Measurements from ENCODE around the gene CHRM2.

CHRM2 gene

DNA sequence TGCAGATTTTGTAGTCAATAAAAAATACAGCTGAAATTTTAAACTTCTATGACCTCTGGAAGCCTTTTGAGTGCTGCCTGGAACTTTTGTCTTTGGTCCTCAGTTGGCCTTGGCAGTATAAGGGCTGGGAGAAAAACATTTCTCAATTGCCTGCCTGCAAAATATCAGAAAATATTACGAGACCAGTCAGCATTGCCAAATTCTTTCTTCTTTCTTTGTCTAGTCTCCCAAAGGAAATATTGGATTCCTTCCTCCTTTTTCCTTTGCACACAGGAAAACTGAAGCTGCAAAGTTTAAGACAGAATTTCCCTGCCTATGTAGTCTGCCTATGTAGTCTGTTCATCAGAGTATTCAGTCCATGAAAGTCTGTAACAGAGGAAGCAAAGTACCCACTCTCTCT is 95.9 kb downstream of the CHRM2 start:
- DNase-seq = no peak

DNA sequence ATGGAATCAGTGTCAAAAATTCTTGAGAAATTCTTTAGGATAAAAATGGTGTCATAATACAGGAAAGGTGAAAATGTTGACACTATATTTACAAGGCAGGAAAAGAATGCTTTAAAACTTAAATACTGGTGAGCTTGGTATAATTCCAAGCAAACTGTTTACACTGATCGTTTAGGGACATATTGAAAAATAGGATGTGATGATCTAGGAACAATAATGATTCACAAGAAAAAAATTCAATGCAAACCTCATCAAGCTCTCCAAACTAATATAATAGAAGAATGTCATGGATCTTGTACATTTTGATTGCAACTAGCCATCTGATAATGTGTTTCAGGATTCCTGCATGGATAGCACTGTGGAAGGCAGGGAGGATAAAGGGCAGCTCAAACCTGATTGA is 98.4 kb downstream of the CHRM2 start:
- no peak for DNase-seq

DNA sequence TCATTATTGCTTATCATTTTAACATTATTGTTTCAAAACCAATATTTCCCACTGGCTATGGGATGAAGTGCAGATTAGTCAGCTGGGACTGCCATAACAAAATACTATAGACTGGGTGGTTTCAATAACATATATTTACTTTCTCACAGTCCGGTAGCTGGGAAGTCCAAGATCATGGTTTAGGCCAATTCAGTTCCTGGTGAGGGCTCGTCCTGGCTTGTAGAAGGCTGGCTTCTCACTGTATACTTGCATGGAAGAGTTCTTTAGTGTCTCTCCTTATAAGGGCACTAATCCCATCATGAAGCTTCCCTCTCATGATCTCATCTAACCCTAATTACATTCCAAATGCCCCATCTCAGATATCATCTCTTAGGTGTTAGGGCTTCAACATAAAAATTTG is 101.3 kb downstream of the CHRM2 start:
- no peak for DNase-seq

- DNase-seq = no peak
These were observed 103.3 kb downstream of the CHRM2 start for GRCh38 chr7:136971776-136972175.

GRCh38 chr7:136976504-136977251 is 108.2 kb downstream of the CHRM2 start:
- no peak for DNase-seq

- no peak for DNase-seq
These were observed 124.9 kb downstream of the CHRM2 start for GRCh38 chr7:136993377-136993776.

- no peak for DNase-seq
These were observed 129.3 kb downstream of the CHRM2 start for GRCh38 chr7:136997735-136998134.

GRCh38 chr7:136998495-136998894 is 130.0 kb downstream of the CHRM2 start:
- DNase-seq = no peak

DNA sequence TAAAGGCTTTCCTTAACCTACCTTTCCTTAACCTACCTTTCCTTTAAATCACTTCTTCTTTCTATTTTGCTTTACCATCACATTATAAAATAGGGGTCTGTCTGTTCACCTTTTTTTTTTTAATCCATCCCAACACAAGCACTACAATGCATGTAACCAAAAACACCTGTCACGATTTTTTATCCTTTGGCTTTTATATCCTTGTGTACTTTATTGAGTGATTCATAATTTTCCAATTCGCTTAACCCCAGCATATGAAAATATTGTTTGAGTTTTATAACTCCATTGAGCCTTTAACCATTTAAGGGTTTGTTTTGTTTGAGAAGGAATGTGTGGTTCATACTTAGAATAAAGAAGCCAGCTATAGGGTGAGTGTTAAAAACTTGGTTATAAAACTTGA is 132.2 kb downstream of the CHRM2 start:
- DNase-seq = no peak

GRCh38 chr7:137001041-137001440 is 132.6 kb downstream of the CHRM2 start:
- no peak for DNase-seq

DNA sequence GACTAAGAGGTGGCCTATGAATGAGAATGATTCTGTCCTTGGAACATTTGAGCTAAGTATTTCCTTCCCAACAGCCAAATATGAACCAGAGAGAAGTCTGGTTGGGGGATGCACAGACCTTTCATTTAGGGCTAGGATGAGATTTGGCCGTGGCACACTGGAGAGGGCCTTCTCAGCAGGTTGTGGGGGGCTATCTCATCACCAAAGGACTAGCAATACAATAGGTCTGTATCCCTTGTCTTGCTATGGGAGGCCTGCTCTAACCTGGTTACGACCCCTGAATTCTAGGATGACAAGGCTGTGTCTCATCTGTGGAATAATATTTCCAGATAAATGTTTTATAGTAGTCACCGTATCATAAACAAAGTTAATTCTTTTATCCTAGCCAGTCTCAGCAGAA is 133.0 kb downstream of the CHRM2 start:
- DNase-seq = no peak

DNA sequence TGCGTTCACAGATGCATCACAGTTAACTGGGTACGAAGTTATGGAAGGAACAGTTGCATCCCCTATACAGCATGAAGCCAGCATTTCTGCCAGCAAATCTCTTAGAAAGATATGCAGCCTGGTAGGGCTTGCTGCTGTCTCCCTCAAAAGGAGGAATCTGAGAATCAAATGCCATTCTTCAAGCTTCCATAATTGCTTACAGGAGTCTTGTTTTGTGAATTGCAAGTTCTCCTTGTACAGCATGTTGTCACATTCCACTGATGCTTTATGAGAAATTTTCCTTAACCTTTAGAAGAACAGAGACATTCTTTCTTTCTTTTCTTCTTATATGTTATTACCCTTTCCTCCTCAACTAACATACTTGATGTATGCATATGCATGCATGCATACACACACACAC is 134.6 kb downstream of the CHRM2 start:
- DNase-seq = no peak

- no peak for DNase-seq
These were observed 135.1 kb downstream of the CHRM2 start for GRCh38 chr7:137003566-137003965.

GRCh38 chr7:137005873-137006272 is 137.4 kb downstream of the CHRM2 start:
- no peak for DNase-seq

DNA sequence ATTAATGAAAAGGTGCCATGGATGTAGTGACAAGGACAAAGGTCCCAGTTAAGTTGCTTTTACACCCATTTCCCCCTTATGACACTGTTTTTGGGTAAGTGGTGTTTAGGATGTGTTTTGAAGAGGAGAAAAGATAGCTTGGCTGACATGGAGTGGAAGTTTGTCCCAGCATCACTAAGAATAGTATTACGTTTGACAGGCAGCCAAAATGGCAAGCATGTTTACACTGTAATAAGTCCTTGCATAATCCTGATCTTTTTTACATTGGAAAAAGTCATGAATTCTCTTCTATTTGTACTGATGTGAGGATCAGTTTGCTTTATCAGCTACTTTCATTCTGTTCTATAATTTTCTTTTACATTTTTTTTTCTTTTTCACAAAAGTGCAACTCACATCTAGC is 137.8 kb downstream of the CHRM2 start:
- no peak for DNase-seq

DNA sequence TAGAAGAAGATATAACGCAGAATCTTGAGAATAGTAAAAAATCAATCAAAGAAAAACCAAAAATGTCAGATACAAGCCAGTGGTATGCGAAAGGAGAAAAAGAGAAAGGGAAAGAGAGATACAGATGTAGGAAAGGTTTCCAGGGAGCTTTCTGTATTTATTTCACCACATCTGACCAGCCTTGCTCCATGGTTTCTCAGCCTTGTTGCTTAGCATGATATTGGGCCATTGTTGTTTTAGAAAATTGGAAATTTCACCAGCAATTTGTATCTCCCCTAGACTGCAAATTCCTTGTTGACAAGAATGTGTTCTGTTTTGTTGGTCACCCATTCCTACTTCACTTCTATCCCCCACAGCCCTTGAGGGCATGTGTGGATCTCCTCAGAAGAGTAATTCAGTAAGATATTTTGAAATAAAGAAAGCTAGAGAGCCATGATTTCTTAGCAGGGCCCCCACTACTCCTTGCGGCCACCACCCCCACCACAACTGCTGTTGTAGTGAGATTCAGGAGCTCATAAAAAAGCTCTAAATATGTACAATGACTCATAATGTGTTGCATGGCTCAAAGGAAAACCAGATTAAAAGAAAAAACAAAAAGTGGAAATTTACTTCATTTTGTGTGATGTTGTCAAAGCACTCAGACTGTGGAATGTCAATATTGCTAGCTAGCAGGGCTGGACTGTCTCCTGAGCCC is 138.7 kb downstream of the CHRM2 start:
- DNase-seq = no peak

- no peak for DNase-seq
These were observed 141.0 kb downstream of the CHRM2 start for GRCh38 chr7:137009404-137009803.

DNA sequence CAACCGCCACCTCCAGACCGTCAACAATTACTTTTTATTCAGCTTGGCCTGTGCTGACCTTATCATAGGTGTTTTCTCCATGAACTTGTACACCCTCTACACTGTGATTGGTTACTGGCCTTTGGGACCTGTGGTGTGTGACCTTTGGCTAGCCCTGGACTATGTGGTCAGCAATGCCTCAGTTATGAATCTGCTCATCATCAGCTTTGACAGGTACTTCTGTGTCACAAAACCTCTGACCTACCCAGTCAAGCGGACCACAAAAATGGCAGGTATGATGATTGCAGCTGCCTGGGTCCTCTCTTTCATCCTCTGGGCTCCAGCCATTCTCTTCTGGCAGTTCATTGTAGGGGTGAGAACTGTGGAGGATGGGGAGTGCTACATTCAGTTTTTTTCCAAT is 146.6 kb downstream of the CHRM2 start:
- DNase-seq = no peak

- no peak for DNase-seq
These were observed 148.8 kb downstream of the CHRM2 start for GRCh38 chr7:137017221-137017620.

DNA sequence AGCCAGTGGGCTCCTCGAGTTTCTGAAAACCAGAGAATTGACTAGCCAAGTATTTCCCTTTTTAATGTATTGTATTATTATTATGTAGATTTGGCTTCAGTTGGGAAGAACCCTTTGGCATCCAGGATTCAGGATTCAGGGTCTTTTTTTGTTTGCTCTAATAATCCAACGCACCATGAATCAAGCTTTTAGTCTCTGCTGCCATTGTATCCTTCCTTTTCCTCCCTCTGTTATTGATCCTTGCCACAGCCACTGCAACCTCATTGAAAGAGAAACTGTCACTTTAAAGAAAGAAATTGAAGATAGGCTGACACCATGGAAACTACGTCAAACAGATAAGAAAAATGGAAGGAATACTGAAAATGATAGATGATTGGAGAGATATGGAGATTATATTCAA is 150.0 kb downstream of the CHRM2 start:
- no peak for DNase-seq

- DNase-seq = no peak
These were observed 151.9 kb downstream of the CHRM2 start for GRCh38 chr7:137020351-137020750.

- no peak for DNase-seq
These were observed 157.2 kb downstream of the CHRM2 start for GRCh38 chr7:137025469-137026175.

- DNase-seq = no peak
These were observed 157.7 kb downstream of the CHRM2 start for GRCh38 chr7:137026176-137026500.

GRCh38 chr7:137032436-137032835 is 164.0 kb downstream of the CHRM2 start:
- no peak for DNase-seq

Measured in CD4-positive, alpha-beta T cell treated with Interferon gamma for 1 hour (primary cell).